Measurements from ENCODE around the gene NBEA. TPM values are rescaled to one million over a fixed set of nuclear protein-coding genes. Genes with fewer than 3 reads are reported as not detected.

The NBEA gene
- total and polyA plus RNA-seq, 7 donors: 0.46 to 47.6 (median 38.0) TPM

DNA sequence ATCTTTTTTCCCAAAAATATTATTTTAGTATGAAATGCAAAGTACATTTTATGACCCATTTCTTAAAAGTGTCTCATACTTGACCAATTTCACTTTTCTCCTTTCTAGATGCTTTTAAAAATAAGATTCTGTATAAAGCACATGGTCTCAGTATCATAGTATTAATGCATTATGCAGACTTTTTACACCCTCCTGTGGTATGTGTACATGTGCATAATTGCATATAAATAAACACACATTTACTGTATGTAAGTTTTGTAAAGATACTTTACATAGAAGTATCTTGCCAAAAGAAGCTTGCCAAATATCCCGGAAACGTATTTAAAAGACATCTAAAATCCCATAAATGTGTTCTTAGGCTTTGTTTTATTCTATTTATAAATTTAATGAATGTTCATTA lies 619.5 kb downstream of the NBEA start:
- H3K27me3 ChIP-seq: no peaks in the 10 kb centered on the region
- H3K9me3 ChIP-seq: no peaks in the 10 kb centered on the region
- H3K36me3 ChIP-seq: no peaks in the 10 kb centered on the region
- TF ChIP-seq POLR2A (IDR thresholded peaks at IDR 0.05): no peak
- 65 to 87% methylated on average over 2 of the region's 2 CpGs for WGBS, 2 donors
- no peaks in the 10 kb centered on the region for H3K4me1 ChIP-seq
- no peak overlapping the region for H3K4me3 ChIP-seq
- no peak for DNase-seq
- intact Hi-C loops (cut with DNase I): no loop called here
- H3K27ac ChIP-seq: no peak overlapping the region

DNA sequence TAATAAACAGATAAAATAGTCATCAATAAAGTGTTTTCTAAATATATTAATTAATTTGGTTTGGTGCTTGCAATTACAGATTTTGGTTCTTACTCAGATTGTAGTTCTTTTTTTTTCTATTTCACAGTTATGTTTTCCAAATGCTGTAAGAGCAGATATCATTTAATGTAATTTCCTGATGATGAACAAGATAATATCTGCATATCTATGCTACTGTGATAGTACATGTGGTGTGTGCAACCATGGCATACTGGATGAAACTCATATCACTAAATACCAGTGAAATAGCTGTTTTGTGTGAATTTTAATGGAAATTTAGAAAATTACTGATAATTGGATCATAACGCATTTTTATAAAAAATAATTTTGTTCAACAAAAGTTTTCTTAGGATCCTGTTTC lies 623.2 kb downstream of the NBEA start:
- H3K27ac ChIP-seq: no peak overlapping the region
- H3K9me3 ChIP-seq: no peaks in the 10 kb centered on the region
- peaks cover 0 to 23% (median 0%) of the 10 kb centered on the region in 4 donors for H3K36me3 ChIP-seq
- no peak for DNase-seq
- intact Hi-C loops (cut with DNase I): no loop called here
- no peak for TF ChIP-seq POLR2AphosphoS5 (IDR thresholded peaks at IDR 0.05)
- no peak for TF ChIP-seq POLR2A (IDR thresholded peaks at IDR 0.05)
- TF ChIP-seq EP300 (IDR thresholded peaks at IDR 0.05): no peak
- TF ChIP-seq, protein P1, sequence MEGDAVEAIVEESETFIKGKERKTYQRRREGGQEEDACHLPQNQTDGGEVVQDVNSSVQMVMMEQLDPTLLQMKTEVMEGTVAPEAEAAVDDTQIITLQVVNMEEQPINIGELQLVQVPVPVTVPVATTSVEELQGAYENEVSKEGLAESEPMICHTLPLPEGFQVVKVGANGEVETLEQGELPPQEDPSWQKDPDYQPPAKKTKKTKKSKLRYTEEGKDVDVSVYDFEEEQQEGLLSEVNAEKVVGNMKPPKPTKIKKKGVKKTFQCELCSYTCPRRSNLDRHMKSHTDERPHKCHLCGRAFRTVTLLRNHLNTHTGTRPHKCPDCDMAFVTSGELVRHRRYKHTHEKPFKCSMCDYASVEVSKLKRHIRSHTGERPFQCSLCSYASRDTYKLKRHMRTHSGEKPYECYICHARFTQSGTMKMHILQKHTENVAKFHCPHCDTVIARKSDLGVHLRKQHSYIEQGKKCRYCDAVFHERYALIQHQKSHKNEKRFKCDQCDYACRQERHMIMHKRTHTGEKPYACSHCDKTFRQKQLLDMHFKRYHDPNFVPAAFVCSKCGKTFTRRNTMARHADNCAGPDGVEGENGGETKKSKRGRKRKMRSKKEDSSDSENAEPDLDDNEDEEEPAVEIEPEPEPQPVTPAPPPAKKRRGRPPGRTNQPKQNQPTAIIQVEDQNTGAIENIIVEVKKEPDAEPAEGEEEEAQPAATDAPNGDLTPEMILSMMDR (IDR thresholded peaks at IDR 0.05): no peak
- no peak overlapping the region for H3K4me3 ChIP-seq
- no peaks in the 10 kb centered on the region for H3K27me3 ChIP-seq
- H3K4me1 ChIP-seq: no peaks in the 10 kb centered on the region
- 95 to 97% methylated on average over 1 of the region's 1 CpG for WGBS, 2 donors

DNA sequence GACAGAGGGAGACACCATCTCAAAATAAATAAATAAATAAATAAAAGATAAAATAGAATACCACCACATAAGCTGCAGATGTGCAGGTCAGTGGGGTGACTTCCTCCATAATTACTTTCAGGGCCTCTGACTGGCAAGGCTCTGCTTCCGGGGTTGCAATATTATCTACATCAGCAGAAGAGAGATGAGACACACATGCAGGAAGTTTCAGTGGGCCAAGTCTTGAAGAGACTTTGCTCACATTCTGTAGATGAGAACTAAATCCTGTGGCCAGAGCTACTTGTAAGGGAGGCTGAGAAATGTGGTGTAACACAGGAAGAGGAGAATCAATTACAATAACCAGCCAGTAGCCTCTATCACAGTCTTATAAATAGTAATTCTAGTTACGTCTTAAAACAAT lies 624.3 kb downstream of the NBEA start:
- no peaks in the 10 kb centered on the region for H3K4me1 ChIP-seq
- DNase-seq: no peak
- H3K4me3 ChIP-seq: no peak overlapping the region
- peaks cover 0 to 23% (median 0%) of the 10 kb centered on the region in 4 donors for H3K36me3 ChIP-seq
- 80 to 95% methylated on average over 2 of the region's 2 CpGs for WGBS, 2 donors
- H3K27ac ChIP-seq: no peak overlapping the region
- intact Hi-C loops (cut with DNase I): no loop called here
- H3K9me3 ChIP-seq: no peaks in the 10 kb centered on the region
- H3K27me3 ChIP-seq: no peaks in the 10 kb centered on the region
- TF ChIP-seq POLR2AphosphoS5 (IDR thresholded peaks at IDR 0.05): no peak
- TF ChIP-seq POLR2A (IDR thresholded peaks at IDR 0.05): no peak
- TF ChIP-seq, protein P1 (IDR thresholded peaks at IDR 0.05): no peak
- no peak for TF ChIP-seq EP300 (IDR thresholded peaks at IDR 0.05)

DNA sequence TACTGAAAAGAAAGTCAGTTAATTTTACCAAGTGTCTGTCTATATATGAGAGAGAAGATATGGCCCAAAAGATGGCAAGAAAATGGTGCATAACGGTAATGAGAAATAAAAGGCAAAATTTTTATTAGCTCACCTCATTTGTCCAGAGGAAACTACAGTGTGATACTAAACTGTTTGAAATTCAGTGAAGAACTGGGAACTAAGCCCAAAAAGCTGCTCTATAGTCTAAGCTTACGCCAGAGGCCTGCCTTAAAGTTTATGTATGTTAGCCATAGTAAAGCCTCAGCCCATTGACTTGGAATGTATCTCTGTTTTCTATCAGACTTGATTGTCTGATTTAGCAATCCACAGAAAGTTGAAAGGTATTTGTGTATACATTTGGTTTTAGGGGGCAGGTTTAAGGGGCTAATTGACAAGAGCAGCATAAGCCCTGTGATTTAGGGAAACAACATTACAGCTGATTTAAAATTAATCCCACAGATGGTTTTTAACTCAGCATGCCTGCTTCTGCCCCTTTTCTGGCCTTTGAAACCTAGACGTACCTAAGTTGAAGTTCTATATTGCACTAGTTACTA lies 625.4 kb downstream of the NBEA start:
- Histone ChIP-seq H3K4me1 (no peaks in the 10 kb centered on the region), H3K36me3 (peaks cover 0 to 23% (median 0%) of the 10 kb centered on the region in 4 donors), H3K4me3 (no peak overlapping the region), H3K9me3 (no peaks in the 10 kb centered on the region), H3K27me3 (no peaks in the 10 kb centered on the region), H3K27ac (no peak overlapping the region)
- intact Hi-C loops (cut with DNase I): no loop called here
- TF ChIP-seq POLR2A (IDR thresholded peaks at IDR 0.05) (no peak), EP300 (IDR thresholded peaks at IDR 0.05) (no peak), POLR2AphosphoS5 (IDR thresholded peaks at IDR 0.05) (no peak)
- TF ChIP-seq, protein P1 (IDR thresholded peaks at IDR 0.05): no peak
- no peak for DNase-seq
- WGBS, 2 donors: 92 to 94% methylated on average over 3 of the region's 3 CpGs

DNA sequence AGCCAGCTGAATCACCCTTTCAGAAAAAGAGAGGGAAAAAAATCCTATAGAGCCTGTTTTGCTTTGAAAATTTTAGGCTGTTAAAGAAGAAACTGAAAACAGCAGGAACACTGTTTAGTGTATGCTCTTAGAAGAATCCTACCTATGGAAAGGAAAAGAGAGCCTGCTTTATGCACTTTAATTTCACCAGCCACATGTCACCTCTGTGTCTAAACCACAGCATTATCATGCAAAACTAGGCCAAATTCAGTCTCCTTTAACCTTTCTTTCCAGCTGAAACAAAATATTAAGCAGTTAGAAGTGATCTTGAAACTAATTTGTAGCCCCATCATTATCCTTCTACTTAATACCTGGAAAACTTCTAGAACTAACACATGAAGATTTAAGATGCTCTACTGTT lies 631.6 kb downstream of the NBEA start:
- DNase-seq: no peak
- H3K9me3 ChIP-seq: no peaks in the 10 kb centered on the region
- intact Hi-C loops (cut with DNase I): no loop called here
- H3K27me3 ChIP-seq: no peaks in the 10 kb centered on the region
- TF ChIP-seq EP300 (IDR thresholded peaks at IDR 0.05) (no peak), POLR2AphosphoS5 (IDR thresholded peaks at IDR 0.05) (no peak), POLR2A (IDR thresholded peaks at IDR 0.05) (no peak)
- TF ChIP-seq, protein P1 (IDR thresholded peaks at IDR 0.05): no peak
- H3K4me3 ChIP-seq: no peak overlapping the region
- no peaks in the 10 kb centered on the region for H3K4me1 ChIP-seq
- no peak overlapping the region for H3K27ac ChIP-seq
- H3K36me3 ChIP-seq: peaks cover 0 to 3% (median 0%) of the 10 kb centered on the region in 4 donors

Data from sigmoid colon (tissue), 7 donors.